ENCODE measurements around the gene COL4A1.

The COL4A1 gene

DNA sequence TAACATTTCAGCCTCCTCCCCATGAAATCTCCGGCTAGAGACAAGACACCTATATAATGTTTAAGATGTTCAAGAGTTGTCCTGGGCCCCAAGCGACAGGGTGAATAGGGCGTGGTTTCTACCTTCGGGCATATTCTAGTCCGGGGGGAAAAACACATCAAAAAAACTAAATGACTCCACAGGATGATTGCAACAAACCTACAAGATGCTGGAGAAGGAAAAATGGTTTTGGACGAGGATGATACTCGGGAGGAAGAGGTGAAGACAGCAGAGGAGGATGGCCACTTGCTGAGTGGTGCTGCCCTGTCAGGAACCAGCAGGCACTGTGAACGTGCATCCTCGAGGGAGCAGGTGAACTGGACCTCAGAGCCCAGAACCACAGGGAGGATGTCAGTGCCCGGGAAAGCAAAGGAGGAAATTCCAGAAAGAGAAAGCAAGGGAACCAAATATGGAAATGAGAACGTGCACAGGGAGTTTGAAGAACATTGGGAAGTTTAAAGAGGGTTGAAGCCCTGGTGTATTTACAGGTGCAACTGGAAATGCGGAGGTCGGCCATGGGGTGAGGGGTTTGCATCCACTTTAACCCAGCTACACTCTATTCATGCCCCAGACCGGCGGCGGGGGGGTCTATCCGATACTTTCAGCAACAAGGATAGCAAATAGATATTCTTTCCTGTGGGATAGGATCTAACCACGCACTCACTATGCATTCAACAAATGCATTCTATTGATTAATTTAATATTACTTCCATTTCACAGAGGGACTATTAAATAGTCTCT, 50.6 kb downstream of the COL4A1 start:
- DNase-seq: no peak

DNA sequence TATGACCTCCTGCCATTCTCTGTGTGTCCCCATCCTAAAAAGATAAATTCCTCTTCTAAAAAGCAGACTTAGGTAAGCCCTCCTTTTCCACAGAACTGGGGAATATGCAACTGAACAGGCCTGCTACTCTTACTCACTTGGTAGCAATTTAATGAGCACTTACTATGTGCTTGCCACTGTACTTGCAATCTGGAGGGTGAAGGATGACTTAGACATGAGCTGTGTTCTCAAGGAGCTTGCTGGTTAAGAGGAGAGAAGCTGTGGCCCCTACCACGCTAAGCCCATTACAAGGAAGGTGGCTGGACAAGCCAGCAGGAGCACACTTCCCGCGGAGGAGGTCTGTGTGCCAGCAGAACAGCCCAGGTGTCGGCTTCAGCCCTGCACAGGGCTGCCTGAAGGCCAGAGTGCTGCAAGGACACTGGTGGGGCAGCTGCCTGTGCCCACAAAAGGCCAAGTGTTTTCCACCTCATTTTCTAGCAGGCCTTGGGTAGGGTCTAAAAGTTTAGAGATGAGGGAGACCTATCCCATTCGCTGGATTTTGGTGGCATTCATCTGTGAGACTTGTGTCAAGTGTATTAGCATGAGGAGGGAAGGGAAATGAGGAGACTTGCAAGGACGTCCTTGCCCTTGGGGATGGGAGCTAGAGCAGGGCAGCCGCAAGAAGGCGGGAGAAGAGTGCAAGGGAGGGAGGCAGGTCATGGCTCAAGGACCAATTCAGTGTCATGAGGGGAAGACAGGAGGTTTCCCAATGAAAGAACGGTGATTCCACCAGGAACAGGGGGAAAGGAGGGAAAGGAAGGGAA, 52.0 kb downstream of the COL4A1 start:
- no peak for DNase-seq

DNA sequence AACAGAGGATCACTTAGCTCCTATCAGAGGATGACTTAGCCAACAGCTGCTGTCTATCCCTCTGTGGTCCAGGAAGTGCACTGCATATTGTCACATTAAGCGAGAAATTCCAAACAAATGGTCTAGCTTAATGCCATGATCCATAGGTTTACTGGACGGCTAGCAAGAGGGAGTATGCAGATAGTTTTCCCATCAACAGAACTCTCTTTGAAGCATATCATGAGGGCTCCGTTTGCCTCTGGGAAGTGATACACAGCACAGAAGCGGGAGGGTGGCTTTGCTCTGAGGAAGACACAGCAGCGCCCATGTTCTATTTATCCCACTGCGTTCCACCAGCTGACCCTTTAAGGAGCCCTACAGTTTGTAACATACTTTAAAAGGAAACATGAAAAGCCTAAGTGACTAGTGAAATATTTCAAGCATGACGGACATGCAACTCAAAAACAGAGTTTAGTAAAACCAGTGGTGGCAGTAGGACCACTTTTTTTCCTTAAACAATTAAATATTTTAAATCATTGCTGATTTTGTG, 52.7 kb downstream of the COL4A1 start:
- DNase-seq: no peak

DNA sequence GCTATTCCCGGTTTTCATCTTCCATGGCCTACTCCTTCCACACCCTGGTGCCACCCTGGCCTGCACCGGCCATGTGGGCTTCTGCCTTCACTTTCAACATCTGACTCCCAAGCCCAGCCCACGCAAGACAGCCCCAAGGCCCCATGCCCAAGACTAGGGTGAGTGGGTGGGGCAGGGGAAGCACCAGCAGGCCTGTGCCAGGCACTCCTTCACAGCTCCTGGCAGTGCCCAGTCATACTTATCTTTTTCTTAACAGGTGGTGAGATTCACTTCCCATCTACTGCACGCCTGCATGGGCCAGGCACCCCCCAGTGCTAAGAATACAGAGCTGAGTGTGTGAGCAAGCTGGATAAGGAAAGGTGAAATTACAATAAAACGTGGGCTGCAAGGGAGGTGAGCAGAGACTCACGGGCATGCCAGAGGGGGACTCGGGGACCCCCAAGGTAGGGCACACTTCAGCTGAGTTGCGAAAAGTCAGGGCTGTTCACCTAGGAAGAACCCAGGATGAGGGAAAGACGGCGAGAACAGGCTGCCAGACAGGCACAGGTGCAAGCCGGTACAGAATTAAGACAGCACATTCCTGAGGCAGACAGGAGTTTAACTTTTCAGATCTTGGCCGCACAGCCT, 55.7 kb downstream of the COL4A1 start:
- no peak for DNase-seq

DNA sequence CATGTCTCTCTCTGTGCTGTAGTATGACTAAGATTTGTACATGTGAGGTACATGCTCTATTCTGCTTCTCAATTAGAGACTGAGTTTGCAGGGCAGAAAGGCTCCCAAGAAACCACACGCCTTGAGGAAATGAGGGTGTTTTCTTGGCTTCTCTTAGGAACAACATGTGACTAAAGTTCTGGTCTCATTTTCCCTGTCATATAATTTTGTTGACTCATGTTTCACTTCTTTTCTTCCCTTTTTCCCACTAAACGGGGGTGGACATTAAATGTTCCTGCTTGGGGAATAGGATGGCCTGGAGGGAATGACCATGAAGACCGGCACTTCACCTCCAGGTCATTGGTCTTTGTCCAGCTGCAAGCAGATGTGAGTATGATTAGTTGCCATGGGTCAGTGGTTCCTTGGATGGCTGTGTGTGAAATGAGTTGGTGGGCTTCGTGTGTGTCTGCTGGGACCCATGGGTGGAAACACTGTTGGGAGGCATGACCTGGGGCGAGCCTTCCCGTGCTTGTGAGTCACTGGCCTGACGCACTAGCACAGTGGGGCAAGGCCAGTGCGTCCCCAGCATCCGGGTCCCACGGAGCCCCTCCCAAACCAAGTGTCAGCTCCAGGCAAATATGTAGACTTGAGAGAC, 56.6 kb downstream of the COL4A1 start:
- DNase-seq: no peak

DNA sequence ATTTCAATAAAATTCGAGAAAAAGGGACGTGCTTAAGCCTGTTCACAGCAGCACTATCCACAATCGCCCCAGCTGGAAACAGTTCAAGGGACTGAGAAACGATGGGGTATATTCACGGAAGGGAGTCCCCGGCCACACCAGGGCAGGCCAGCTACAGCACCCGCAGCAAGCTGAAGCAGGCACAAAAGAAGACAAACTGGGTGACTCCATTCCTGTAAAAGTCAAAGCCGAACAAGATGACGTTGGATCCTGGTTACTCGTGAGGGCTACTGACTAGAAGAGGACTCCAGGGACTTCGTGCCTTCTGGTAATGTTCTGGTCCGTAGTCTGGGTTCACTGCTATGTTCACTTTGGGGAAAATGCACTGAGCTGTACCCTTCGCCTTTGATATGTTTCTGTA, 57.6 kb downstream of the COL4A1 start:
- DNase-seq: no peak

DNA sequence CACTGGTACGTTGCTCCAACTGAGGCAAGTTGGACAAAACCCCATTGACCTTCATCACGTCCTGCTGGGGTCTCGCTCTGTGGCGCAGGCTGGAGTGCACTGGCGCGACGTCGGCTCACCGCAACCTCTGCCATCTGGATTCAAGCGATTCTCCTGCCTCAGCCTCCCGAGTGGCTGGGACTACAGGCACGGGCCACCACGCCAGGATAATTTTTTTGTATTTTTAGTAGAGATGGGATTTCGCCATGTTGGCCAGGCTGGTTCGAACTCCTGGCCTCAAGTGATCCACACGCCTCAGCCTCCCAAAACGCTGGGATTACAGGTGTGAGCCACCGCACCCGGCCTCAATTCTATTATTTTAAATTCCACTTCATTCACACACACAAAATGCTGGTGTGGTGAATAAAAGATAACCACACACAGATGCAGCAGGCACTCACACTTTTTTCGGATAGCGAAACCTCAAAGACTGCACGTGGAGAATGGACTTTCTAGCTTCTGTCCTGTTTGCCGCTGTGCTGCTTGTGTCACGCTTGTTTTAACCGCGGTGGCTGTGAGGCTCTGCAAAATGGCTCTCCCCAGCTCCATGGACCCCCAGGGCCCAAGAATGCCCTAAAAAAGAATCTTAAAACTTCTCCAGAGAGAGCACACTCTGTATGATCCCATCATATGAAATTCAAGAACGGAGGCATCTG, 58.4 kb downstream of the COL4A1 start:
- DNase-seq: no peak

DNA sequence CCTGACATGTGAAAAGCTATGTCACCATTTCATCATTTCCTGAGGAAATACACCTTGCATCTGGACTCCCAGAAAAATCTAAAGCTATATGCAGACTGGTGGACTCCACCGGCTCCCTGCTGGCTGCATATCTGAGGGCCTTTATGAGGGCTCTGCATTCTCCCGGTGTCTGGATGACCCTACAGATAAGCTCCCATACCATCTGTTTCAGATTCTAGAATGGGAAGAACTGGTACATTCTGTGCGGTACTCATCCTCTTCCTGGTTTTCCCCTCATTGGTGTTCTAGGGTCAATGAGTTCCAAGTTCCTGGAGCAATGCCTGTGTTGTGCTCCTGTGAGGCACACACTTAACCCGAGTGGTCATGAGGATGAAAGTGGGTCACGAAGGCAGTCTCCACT, 60.4 kb downstream of the COL4A1 start:
- DNase-seq: no peak

DNA sequence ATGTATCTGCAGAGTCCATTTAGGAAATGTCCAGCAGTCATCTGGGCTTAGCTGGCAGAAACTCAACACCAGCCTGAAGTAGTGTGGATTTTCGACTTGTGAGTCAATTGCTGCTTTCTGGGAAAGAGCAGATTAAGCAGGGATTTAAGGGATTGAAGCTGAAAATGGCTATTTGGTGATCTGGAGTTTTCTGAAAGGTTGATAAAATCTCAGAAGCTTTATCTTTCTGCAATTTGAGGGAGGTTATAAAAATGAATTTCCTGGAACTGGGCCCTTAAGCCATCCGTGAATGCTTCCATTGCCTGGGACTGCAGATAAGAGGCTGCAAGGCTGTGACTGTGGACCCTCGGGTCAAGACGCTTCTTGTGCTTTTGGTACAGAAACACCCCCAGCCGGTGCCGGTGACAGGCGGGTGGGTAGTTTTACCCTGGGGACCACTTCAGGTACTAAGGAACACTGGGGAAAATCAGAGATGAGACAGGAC, 61.5 kb downstream of the COL4A1 start:
- no peak for DNase-seq

DNA sequence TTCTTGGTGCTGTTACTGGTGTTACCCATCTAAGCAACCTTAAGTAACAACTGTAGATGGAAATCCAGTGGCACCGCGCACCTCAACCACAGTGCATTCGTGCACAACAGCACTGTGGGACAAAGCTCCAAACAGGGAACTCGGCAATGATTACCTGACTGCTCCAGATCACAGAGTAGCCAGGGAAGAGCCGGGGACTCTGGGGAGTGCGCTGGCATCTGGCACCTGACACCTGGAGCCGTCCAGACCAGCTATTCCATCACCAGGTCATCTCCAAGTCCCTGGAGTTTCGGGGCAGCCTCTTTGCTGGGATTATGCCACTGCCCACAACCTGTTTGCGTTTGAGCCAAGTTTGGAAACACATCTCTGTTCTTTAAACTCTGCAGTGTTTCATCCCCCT, 62.0 kb downstream of the COL4A1 start:
- no peak for DNase-seq

DNA sequence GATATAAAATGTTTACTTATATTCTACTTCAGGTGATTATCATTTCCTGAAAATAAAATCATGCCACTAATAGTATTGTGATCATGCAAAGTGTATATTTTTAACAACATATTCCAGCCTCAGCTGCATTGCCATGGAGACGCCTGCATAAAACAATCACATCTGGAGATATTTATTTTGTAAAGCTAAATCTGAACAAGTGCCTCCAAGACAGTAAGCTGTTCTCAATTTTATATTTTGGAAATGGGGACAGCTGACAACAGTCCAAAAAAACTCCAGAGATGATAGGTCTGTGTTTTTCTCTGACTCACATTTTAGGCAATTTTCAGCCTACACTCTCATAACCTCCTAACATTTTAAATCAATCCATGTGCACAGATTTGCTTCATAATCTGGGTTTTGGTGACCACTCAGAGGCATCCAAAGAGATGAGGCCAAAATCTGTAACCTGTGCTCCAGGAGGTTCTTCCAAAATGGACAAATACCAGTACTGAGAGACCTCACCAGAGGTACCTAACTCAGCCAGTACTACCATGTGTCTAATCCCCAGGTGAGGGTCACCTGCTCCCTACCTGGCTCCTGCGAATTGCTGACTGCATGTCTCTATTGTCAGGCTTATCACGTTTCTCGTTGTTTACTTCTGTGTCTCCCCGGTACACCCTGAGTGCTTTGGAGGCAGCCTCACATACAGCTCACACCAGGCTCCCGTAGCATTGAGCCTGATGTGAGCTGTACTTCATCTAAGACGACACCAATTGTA, 62.7 kb downstream of the COL4A1 start:
- DNase-seq: no peak

DNA sequence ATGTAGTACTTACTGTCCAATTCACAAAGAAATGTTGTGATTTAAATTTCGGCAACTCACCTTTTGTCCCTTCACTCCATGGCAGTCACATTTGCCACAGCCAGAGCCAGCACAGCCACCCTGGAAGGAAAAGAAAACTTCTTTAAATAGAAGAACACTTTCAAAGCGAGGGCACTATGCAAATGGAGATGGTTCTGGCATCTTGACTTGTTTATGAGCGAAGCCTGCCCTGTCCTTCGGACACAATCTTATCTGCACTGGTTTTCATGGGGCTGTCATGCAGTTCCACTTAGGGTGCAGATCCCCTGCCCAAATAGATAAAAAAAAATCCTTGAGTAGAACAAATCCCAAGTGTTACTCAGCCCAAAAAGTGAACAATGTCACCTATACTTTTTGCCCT, 64.3 kb downstream of the COL4A1 start:
- DNase-seq: no peak

DNA sequence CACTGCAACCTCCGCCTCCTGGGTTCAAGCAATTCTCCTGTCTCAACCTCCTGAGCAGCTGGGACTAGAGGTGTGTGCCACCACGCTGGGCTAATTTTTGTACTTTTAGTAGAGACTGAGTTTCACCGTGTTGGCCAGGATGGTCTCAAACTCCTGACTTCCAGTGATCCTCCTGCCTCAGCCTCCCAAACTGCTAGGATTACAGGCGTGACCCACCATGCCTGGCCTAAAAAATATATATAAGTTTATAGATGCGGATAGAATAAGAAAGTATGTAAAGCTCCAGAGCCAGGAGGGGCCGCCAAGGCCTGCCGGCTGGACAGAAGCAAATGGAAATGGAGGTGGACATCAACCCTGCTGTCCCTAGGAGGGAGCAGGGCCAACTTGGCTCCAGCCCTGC, 66.0 kb downstream of the COL4A1 start:
- no peak for DNase-seq

DNA sequence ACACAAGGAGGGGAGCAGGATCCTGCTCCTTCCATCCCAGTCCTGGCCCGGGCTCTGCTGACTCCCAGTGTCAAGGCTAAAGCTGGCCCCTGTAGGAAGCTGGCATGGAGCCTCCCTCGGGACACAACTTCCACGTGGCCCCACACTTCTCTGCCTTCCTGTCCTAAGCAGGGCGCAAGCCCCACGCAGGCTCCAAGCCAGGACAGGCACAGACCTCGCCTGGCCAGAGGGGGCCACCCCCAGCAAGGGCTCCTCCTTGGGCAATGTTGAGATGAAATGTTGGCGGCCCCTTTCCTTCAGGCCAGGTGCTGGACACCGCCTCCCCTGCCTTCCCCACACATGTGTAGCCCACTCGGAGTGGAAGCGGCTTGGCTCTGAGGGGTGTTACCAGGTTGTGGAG, 66.6 kb downstream of the COL4A1 start:
- no peak for DNase-seq

DNA sequence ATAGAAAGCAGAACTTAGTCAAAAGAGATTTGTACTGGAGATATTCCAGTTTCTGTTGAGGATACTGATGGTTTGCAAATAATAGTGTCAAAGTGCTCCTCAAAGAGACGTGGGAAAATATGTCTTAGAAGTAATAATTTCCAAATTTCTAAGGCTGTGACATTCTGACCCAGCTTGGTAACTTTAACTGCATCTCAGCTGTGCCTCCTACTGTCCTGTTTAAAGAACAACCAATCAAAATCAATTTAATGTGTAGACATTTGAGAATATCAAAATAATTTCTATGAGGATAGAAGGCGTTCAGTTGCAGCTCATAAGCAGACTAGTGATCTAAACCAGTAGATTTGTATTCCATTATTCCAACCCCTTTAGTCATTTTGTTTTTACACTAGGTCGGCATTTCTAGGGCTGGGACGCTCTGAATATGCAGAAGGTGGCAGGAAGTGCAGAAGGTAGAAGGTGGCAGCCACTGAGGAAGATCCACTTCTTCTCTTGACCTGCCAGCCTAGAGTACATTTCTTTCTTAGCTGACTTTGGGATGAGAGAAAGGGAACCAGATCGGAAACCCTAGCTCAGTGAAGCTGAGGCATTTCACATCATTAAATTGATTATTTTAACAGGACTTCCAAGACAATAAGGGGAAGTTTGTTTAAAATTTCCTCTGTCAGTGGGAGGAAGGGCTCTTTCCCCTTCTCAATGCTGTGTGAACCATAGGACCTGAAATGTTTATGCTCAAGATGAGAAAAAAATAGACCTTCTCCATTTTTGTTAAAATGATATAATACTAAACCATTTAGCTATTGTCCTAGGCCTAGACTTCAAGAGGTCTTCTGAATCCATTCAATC, 67.5 kb downstream of the COL4A1 start:
- no peak for DNase-seq

DNA sequence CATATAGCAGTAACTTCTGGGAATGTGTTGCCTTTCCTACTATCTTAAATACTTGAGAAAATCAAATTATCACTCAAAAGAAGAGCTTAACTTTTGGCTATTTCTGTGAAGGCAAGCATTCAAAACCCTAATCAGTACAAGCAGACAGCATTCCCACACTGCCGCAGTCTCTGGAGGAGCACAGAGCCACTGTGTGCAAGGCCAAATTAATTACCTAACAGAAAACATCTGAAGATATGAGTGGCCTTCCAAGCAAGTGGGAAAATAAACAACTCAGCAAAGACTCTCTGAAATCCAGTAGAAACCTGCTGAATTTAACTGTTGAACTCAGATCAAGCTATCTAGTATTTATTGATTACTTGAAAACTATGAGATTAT, 68.2 kb downstream of the COL4A1 start:
- no peak for DNase-seq

DNA sequence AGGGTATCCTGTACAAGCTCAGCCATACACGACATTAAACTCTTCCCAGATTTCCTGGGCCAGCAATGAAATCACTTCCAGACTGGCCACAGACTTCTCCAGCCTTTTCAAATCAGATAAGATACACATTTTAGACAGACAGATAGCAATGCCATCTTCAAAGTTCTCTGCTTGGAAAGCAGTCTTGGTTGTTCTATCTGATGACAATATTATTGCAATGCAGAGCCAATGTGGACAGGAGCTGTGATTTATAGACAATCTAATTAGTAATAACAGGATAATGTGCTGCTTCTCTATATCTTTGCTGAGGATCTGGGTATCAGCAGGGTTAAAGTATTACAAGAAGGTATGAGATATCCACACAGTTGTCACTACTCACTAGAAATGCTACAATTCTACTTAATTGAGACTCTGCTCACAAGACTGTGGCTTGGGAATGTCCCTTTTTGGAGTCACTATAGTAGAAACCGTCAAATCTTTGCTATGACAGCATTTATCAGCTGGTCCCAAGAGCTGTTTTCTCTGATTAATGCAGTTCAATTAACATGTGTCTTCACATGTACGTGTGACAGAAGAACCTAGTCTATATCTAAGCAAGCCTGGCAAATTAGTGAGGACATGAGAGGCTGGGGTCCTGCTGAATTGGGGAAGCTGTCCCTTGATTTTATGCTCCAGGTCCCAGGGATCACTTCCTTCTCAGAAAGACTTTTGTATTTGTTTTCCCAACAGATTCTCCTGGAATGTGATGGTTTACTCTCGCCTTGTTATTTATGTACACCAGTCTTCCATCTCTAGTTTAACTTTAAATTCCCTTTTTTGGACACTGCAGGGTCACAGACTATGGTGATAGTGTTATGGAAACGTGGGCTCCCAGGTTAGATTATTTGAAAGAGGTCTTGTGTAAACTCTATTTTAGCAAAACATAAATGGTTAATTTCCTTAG, 68.8 kb downstream of the COL4A1 start:
- no peak for DNase-seq

DNA sequence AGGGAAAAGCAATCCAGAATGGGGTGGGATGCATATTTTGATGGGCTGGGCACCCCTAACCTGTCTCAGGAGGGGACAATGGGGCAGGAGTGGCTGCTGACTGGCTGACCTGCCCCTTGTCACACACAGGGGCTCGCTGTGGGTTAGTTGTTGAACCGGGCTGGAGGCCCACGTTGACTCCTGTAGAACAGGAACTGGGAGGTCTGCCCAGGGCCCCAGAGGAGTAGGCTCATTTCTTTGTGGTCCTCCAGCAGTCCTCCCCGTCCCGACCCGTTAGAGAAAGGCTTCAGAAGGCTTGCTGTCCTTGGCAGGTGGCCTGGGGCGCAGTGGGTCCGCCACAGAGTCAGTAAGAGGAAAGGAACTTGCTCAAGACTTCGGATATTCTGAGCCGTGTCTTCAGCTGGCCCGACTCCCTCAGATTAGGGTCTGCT, 70.1 kb downstream of the COL4A1 start:
- no peak for DNase-seq

DNA sequence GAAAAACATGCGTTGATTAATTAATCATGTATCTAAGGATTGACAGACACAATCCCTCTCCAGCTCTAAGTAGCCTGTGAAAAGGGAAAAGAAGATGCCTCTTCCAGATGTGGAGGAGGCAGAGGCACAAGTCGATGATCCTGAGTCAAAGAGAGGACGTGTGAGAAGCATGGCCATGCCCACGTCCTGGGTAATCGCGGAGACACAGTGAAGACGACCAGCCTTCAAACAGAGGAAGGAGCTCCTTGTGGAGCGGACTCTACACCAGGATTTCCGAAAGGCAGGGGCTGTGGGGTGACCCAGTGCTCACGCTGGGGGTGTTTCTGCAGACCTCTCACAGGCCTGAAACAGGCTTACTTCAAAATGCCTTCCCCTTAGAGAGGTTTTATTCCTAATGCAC, 70.5 kb downstream of the COL4A1 start:
- no peak for DNase-seq

DNA sequence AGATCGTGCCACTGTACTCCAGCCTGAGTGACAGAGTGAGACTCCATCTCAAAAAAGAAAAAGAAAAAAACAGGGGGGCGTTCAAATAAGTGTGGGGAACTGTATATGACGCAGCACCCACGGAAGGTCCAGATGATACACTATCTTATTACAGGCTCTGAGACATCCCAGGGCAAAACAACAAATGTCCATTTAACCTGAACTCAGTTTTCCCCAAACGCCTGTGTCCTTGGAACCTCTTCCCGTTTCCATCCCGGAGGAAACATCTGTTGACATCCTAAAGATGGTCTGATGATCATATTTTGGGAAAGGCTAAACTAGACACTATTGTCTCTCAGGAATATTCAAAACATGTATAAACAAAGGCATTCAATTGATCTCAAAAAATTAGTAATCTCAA, 72.4 kb downstream of the COL4A1 start:
- DNase-seq: no peak

All from Kasumi-1 (cell line).